ENCODE measurements around the gene ST7L.

ST7L gene

GRCh38 chr1:112477550-112477949 is 141.4 kb downstream of the ST7L start:
- TF ChIP-seq CTCF (IDR thresholded peaks at IDR 0.05; ENCODE audit: control insufficient read depth, insufficient read depth, low read depth, low read length, missing control alignments), result no peak
- no peak for DNase-seq (ENCODE audit: low read depth)
- H3K4me3 ChIP-seq (ENCODE audit: control insufficient read depth, low read depth, low read length), result no peak overlapping the region
